K562 (cell line): ENCODE results near the gene RBSN. TPM values are rescaled to one million over a fixed set of nuclear protein-coding genes. Genes with fewer than 3 reads are reported as not detected.

ENCODE experiments used
- ATAC-seq: fragments of 200-7000 bp; cut with Tn5 transposase; 3 replicates; pipeline ENCODE4 v1.9.1; 2020; ENCODE audit warnings: moderate library complexity
- BruUV-seq: library from RNA; stranded (reverse); fragments of 400-500 nt; replicated peaks from 2 replicates; lab custom pipeline; 2021; lab: Mats Ljungman, UMichigan
- CTCF ChIA-PET: fragments of 300-600 bp; formaldehyde crosslinking; extraction: SDS; loops from one replicate; lab custom pipeline; 2021; ENCODE audit warnings: low intra/inter-chr PET ratio; lab: Yijun Ruan, JAX
- POLR2A ChIA-PET: fragments of 300-600, 350-650 bp; sonication (Branson Sonifier 250); formaldehyde crosslinking; extraction: SDS; loops from one replicate; lab custom pipeline; 2021; ENCODE audit warnings: antibody characterized with exemption, inconsistent platforms; lab: Yijun Ruan, JAX
- DNase-seq, 4 experiments: peaks; one replicate each; pipeline versions ENCODE4 v3.0.0 to v3.0.0-alpha.2; 2011 to 2018; ENCODE audit warnings: low spot score in 3 of 4, mixed read lengths in 3 of 4; ENCODE audit errors: extremely low read depth in 1 of 4
- FAIRE-seq: peaks from 2 replicates; lab custom pipeline; 2011; peaks lifted over from hg19 to GRCh38; lab: Jason Lieb, UNC
- H2AFZ ChIP-seq: 2 replicates; pipeline ENCODE4 v1.6.0; 2011; ENCODE audit warnings: low read depth, low read length, control low read depth, inconsistent platforms
- H3K27ac ChIP-seq: fragments of 200-600 bp; 3 replicates; pipeline ENCODE4 v1.8.0; 2011; ENCODE audit warnings: low read depth, mild to moderate bottlenecking, control low read depth, inconsistent platforms, low read length, moderate library complexity, mixed read lengths; ENCODE audit errors: extremely low read depth
- H3K27me3 ChIP-seq, 2 experiments: fragments of 300-600 bp in 1 of 2; 2 replicates in 1 of 2; 3 replicates in 1 of 2; pipeline versions ENCODE4 v1.6.0 to v1.8.0; 2011; ENCODE audit warnings: inconsistent platforms in 2 of 2, low read length in 2 of 2, mild to moderate bottlenecking in 1 of 2, mixed read lengths in 1 of 2, moderate library complexity in 1 of 2; ENCODE audit not compliant: control insufficient read depth in 2 of 2, insufficient read depth in 2 of 2
- H3K36me3 ChIP-seq: fragments of 300-600 bp; 3 replicates; pipeline ENCODE4 v1.8.0; 2011; ENCODE audit warnings: mild to moderate bottlenecking, low read length, inconsistent platforms; ENCODE audit not compliant: control insufficient read depth, insufficient read depth
- H3K4me1 ChIP-seq, 2 experiments: fragments of 200-600 bp in 1 of 2; replicated peaks in 1 of 2; 2 replicates in 1 of 2; 3 replicates in 1 of 2; pipeline versions ENCODE4 v1.5.1 to v1.8.0; 2011; ENCODE audit warnings: inconsistent platforms in 2 of 2, low read length in 2 of 2, mild to moderate bottlenecking in 1 of 2, mixed read lengths in 1 of 2, moderate library complexity in 1 of 2; ENCODE audit not compliant: control insufficient read depth in 2 of 2, insufficient read depth in 2 of 2
- H3K4me2 ChIP-seq: 2 replicates; pipeline ENCODE4 v1.6.1; 2011; ENCODE audit warnings: low read length, control low read depth, inconsistent platforms, mixed read lengths; ENCODE audit not compliant: insufficient read depth
- H3K4me3 ChIP-seq: fragments of 200-600 bp; sonication (generic), shearing (Covaris generic); 2 replicates; pipeline ENCODE4 v1.5.1; 2016; ENCODE audit warnings: control low read depth, inconsistent platforms
- H3K79me2 ChIP-seq: fragments of 200-600 bp; 3 replicates; pipeline ENCODE4 v1.8.0; 2011; ENCODE audit warnings: low read length, inconsistent platforms; ENCODE audit not compliant: control insufficient read depth, insufficient read depth
- H3K9ac ChIP-seq, 2 experiments: 2 replicates each; pipeline versions ENCODE4 v1.6.0 to v1.6.1; 2011; ENCODE audit warnings: low read depth in 2 of 2, low read length in 2 of 2, control low read depth in 1 of 2, inconsistent platforms in 1 of 2, mild to moderate bottlenecking in 1 of 2, mixed read lengths in 1 of 2; ENCODE audit not compliant: insufficient read depth in 1 of 2
- H3K9me1 ChIP-seq: one replicate; pipeline ENCODE4 v1.6.0; 2011; ENCODE audit warnings: inconsistent platforms, mild to moderate bottlenecking, low read length, moderate library complexity; ENCODE audit not compliant: control insufficient read depth, insufficient read depth
- H3K9me3 ChIP-seq: replicated peaks from 2 replicates; pipeline ENCODE4 v1.5.1; 2011; ENCODE audit warnings: low read depth, low read length, inconsistent platforms; ENCODE audit not compliant: control insufficient read depth, insufficient read depth
- H4K20me1 ChIP-seq: replicated peaks from 2 replicates; pipeline ENCODE4 v1.6.1; 2011; ENCODE audit warnings: low read length, inconsistent platforms, mixed read lengths; ENCODE audit not compliant: control insufficient read depth, insufficient read depth
- ARID2 ChIP-seq: fragments of 450-650 bp; IDR thresholded peaks from 2 replicates; pipeline ENCODE4 v1.6.1; 2017; ENCODE audit warnings: antibody characterized with exemption, mild to moderate bottlenecking
- ATF1 ChIP-seq, 2 experiments: fragments of 450-650 bp in 1 of 2; IDR thresholded peaks; 2 replicates each; pipeline ENCODE4 v1.6.1; 2016; ENCODE audit warnings: missing compliant biosample characterization in 1 of 2, missing genetic modification characterization in 1 of 2
- DPF2 ChIP-seq: fragments of 450-650 bp; IDR thresholded peaks from 2 replicates; pipeline ENCODE4 v1.6.1; 2016
- ETV6 ChIP-seq, 3 experiments: fragments of 150-350 bp in 1 of 3; sonication (generic) in 1 of 3; formaldehyde crosslinking in 1 of 3; IDR thresholded peaks; 2 replicates each; pipeline versions ENCODE4 v1.6.1 to v1.8.0; 2014 to 2022; ENCODE audit warnings: borderline replicate concordance in 2 of 3, low read depth in 2 of 3, antibody characterized with exemption in 1 of 3, low read length in 1 of 3, mild to moderate bottlenecking in 1 of 3, missing genetic modification reagents in 1 of 3
- GTF2F1 ChIP-seq: IDR thresholded peaks from 2 replicates; pipeline ENCODE4 v1.6.1; 2011; ENCODE audit warnings: low read depth, low read length, improper control_type of control experiment
- HDGF ChIP-seq: fragments of 450-650 bp; IDR thresholded peaks from 2 replicates; pipeline ENCODE4 v1.6.1; 2016
- HMBOX1 ChIP-seq: sonication (generic); IDR thresholded peaks from 2 replicates; pipeline ENCODE4 v1.6.1; 2016
- ILK ChIP-seq: fragments of 450-650 bp; IDR thresholded peaks from 2 replicates; pipeline ENCODE4 v1.6.1; 2016; ENCODE audit warnings: missing genetic modification characterization, low read depth, mild to moderate bottlenecking, missing compliant biosample characterization, moderate library complexity, borderline replicate concordance
- MBD1 ChIP-seq: fragments of 250-450 bp; sonication (Bioruptor Pico); IDR thresholded peaks from 2 replicates; pipeline ENCODE4 v1.8.0; 2022; ENCODE audit warnings: inconsistent platforms
- TCF3 ChIP-seq: sonication (generic); formaldehyde crosslinking; IDR thresholded peaks from 2 replicates; pipeline ENCODE4 v1.4.0; 2020; ENCODE audit warnings: mild to moderate bottlenecking, missing genetic modification reagents
- TCF7L2 ChIP-seq: fragments of 150-350 bp; IDR thresholded peaks from 2 replicates; pipeline ENCODE4 v1.6.1; 2016; ENCODE audit warnings: low read depth, mild to moderate bottlenecking, low read length, moderate library complexity
- ZBTB33 ChIP-seq: sonication (generic); formaldehyde crosslinking; IDR thresholded peaks from 2 replicates; pipeline ENCODE4 v1.8.1; 2023; ENCODE audit warnings: mild to moderate bottlenecking, missing genetic modification reagents
- ZBTB43 ChIP-seq: sonication (generic); formaldehyde crosslinking; IDR thresholded peaks from 2 replicates; pipeline ENCODE4 v1.8.0; 2023; ENCODE audit warnings: mild to moderate bottlenecking, missing genetic modification reagents
- WGBS: fragments of 100-300 bp; shearing (Covaris generic); methylation state at CpG from one replicate; pipeline ENCODE4 v1.1.6; 2016; ENCODE audit warnings: low coverage, mixed read lengths; ENCODE audit not compliant: insufficient coverage; ENCODE audit errors: missing lambda C conversion rate; 5-methylcytosine and 5-hydroxymethylcytosine counted together
- in situ Hi-C: fragments of 300-500 bp; cut with MboI; formaldehyde crosslinking; loops from 4 replicates; pipeline ENCODE4 v1.15.0; 2018; ENCODE audit warnings: inconsistent platforms, mixed read lengths
- intact Hi-C: fragments of 100-400 bp; cut with micrococcal nuclease; formaldehyde crosslinking; loops from 2 replicates; pipeline ENCODE4 v1.14.2; 2022
- polyA plus RNA-seq, 8 experiments: library from polyadenylated mRNA; depleted of rRNA in 4 of 8; stranded (reverse) in 5 of 8; unstranded in 3 of 8; fragments of >200 nt; fragmentation: Nextera tagmentation in 2 of 8; fragmentation: Illumina TruSeq in 1 of 8; extraction: Ambion mirVana in 2 of 8; extraction: Trizol in 1 of 8; gene quantifications; 2 replicates each; pipeline versions ENCODE4 v1.2.1 to v1.2.3, GENCODE V29; 2011 to 2014; ENCODE audit warnings: inconsistent platforms in 1 of 8, missing spikeins in 1 of 8
- total RNA-seq, 7 experiments: library from RNA; depleted of rRNA in 6 of 7; stranded (reverse); fragments of >200 nt in 6 of 7; fragmentation: Illumina TruSeq in 2 of 7; extraction: Trizol in 2 of 7; gene quantifications; 2 replicates each; pipeline versions ENCODE4 v1.2.1 to v1.2.3, GENCODE V29; 2011 to 2021; ENCODE audit warnings: low replicate concordance in 1 of 7

RBSN gene
- total and polyA plus RNA-seq, 9 of the 15 experiments (the other 6 are each of a cell fraction or from before 2014, with no cell fraction given), result 2.9 to 19.6 (median 15.0) TPM

GRCh38 chr3:15065550-15066007 lies 33.4 kb downstream of the RBSN start:
- Histone ChIP-seq H4K20me1 (peaks cover 15% of the 10 kb centered on the region), H3K4me2 (peak overlapping the region; percentile 90), H3K36me3 (peaks cover 28% of the 10 kb centered on the region), H3K9ac (peak overlapping the region; percentile 12 to 99), H3K4me1 (peaks cover 18 to 27% of the 10 kb centered on the region in 2 experiments; a peak in 4 of 5 replicates), H2AFZ (peak overlapping the region; percentile 99), H3K9me1 (peaks cover 6% of the 10 kb centered on the region), H3K9me3 (no peaks in the 10 kb centered on the region), H3K4me3 (peak overlapping the region; percentile 93), H3K79me2 (peaks cover 33% of the 10 kb centered on the region), H3K27ac (peak overlapping the region; percentile 99), H3K27me3 (no peaks in the 10 kb centered on the region)
- no peak for ATAC-seq
- BruUV-seq, result no TSS peak
- in situ Hi-C loops, result no loop called here
- no peak for DNase-seq
- CTCF ChIA-PET, result no interaction called here
- POLR2A ChIA-PET, result interaction anchor here (0.6 to 2.7 kb wide), 16 partner anchors 8 to 1271 kb away, joined by 3 to 35 read pairs (median 3); partner anchors contain the start of genes BTD, HACL1 and RBSN
- WGBS, result 55% methylated on average over 16 of the region's 16 CpGs
- no peak for FAIRE-seq
- intact Hi-C loops, result loop anchor here (2.0 kb wide), 1 partner anchor 33 kb away; the partner anchor contains the start of gene RBSN
- TF ChIP-seq DPF2 (0 out of 2 replicates have a peak, but pooled peaks have one; percentile 35), ZBTB33 (CRISPR knock-in tag) (peak; percentile 83), ATF1 (CRISPR knock-in tag; IDR thresholded peaks at IDR 0.05) (no peak), ATF1 (tag; IDR thresholded peaks at IDR 0.05) (0 out of 2 replicates have a peak, but pooled peaks have one; percentile 5), MBD1 (peak; percentile 81; the same call in 1 of the 2 replicates), TCF3 (CRISPR knock-in tag) (no peak), ZBTB43 (no peak; the same call in 1 of the 2 replicates), GTF2F1 (no peak), ARID2 (no peak), ILK (tag) (no peak), HDGF (peak; percentile 17; the same call in 1 of the 2 replicates), TCF7L2 (no peak), ETV6 (IDR thresholded peaks at IDR 0.05; ENCODE audit: borderline replicate concordance in 1 of 2, low read depth in 2 of 2, low read length in 1 of 2) (no peak), ETV6 (CRISPR knock-in tag; IDR thresholded peaks at IDR 0.05; ENCODE audit: borderline replicate concordance) (no peak), HMBOX1 (0 out of 2 replicates have a peak, but pooled peaks have one; percentile 15)
